HUES64 (cell line): Measurements from ENCODE around the gene KIR3DL1.
"Not testable (repeated sequence)": the region's sequence is repeated elsewhere in the genome, so short reads cannot be mapped to it uniquely, and the experiment has no call there.

Experiments used
- H3K27ac ChIP-seq: 2 replicates; pipeline ENCODE4 v1.7.0; 2013; ENCODE audit warnings: low read depth, low read length, inconsistent platforms
- H3K27me3 ChIP-seq: 2 replicates; pipeline ENCODE4 v1.6.1; 2013; ENCODE audit warnings: mild to moderate bottlenecking, low read length; ENCODE audit not compliant: insufficient read depth
- H3K36me3 ChIP-seq: 2 replicates; pipeline ENCODE4 v1.6.1; 2013; ENCODE audit warnings: mild to moderate bottlenecking, low read length; ENCODE audit not compliant: insufficient read depth
- H3K4me1 ChIP-seq: 2 replicates; pipeline ENCODE4 v1.6.1; 2013; ENCODE audit warnings: mild to moderate bottlenecking, low read length, moderate library complexity; ENCODE audit not compliant: insufficient read depth
- H3K4me3 ChIP-seq: 2 replicates; pipeline ENCODE4 v1.5.1; 2013; ENCODE audit warnings: mild to moderate bottlenecking, low read length, moderate library complexity
- H3K9ac ChIP-seq: 2 replicates; pipeline ENCODE4 v1.6.1; 2013; ENCODE audit warnings: mild to moderate bottlenecking, low read depth, low read length
- H3K9me3 ChIP-seq: 2 replicates; pipeline ENCODE4 v1.6.1; 2013; ENCODE audit warnings: low read depth, low read length; ENCODE audit not compliant: insufficient read depth
- WGBS: fragments of 150-250, 120-280 bp; methylation state at CpG from one replicate; pipeline ENCODE4 v1.1.7; 2013; ENCODE audit warnings: missing lambda C conversion rate; 5-methylcytosine and 5-hydroxymethylcytosine counted together

The KIR3DL1 gene

GRCh38 chr19:54855241-54855640 lies 39.0 kb downstream of the KIR3DL1 start:
- H3K36me3 ChIP-seq, H3K27ac ChIP-seq, H3K4me1 ChIP-seq, H3K27me3 ChIP-seq, H3K4me3 ChIP-seq, H3K9ac ChIP-seq: not testable (repeated sequence)
- WGBS: 65% methylated on average over 1 of the region's 1 CpG
- H3K9me3 ChIP-seq: peaks cover 57% of the 10 kb centered on the region

GRCh38 chr19:54858476-54858875 lies 42.2 kb downstream of the KIR3DL1 start:
- H3K27me3 ChIP-seq, H3K4me3 ChIP-seq, H3K4me1 ChIP-seq, H3K27ac ChIP-seq, H3K36me3 ChIP-seq, H3K9ac ChIP-seq: not testable (repeated sequence)
- WGBS: 100% methylated on average over 1 of the region's 3 CpGs
- H3K9me3 ChIP-seq: peaks cover 35% of the 10 kb centered on the region

DNA sequence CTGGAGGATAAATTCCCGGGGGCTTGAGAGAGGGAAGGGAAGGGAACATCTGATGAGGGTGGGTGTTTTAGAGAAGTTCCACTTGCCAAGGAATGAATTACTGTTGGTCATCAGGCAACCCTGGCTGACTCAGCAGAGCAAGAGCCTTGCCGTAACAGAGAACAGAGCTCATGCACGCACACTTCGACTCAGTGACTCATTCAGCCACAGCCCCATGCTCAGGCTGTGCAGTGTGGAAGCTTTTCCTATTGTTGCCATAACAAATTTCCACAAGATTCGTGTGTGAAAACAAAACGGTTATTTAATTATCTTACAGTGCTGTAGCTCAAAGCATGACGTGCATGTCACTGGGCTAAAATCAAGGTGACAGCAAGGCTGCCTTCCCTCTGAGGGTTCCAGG lies 43.2 kb downstream of the KIR3DL1 start:
- H3K9me3 ChIP-seq: peaks cover 27% of the 10 kb centered on the region
- not testable (repeated sequence) for H3K9ac ChIP-seq, H3K4me3 ChIP-seq, H3K27me3 ChIP-seq, H3K36me3 ChIP-seq, H3K27ac ChIP-seq, H3K4me1 ChIP-seq
- WGBS: 87% methylated on average over 7 of the region's 7 CpGs

GRCh38 chr19:54863459-54863858 lies 47.2 kb downstream of the KIR3DL1 start:
- H3K9me3 ChIP-seq: peaks cover 31% of the 10 kb centered on the region
- H3K4me3 ChIP-seq, H3K4me1 ChIP-seq, H3K36me3 ChIP-seq, H3K9ac ChIP-seq, H3K27me3 ChIP-seq, H3K27ac ChIP-seq: not testable (repeated sequence)
- WGBS: no CpG with 5 or more reads among the region's 3 CpGs

GRCh38 chr19:54871696-54872095 lies 55.4 kb downstream of the KIR3DL1 start:
- no peaks in the 10 kb centered on the region for H3K36me3 ChIP-seq
- no peak overlapping the region for H3K9ac ChIP-seq
- no peak overlapping the region for H3K27ac ChIP-seq
- no peaks in the 10 kb centered on the region; the same call in 1 of the 2 replicates for H3K27me3 ChIP-seq
- peaks cover 12% of the 10 kb centered on the region; the same call in 1 of the 2 replicates for H3K9me3 ChIP-seq
- no peaks in the 10 kb centered on the region for H3K4me1 ChIP-seq
- WGBS: 87% methylated on average over 3 of the region's 3 CpGs
- no peak overlapping the region for H3K4me3 ChIP-seq

GRCh38 chr19:54873990-54874389 lies 57.7 kb downstream of the KIR3DL1 start, which contains the start of gene FCAR:
TSS of gene FCAR (plus strand) at chr19:54874235. CDS start at chr19:54874290, 55 bp downstream.
- H3K36me3 ChIP-seq: no peaks in the 10 kb centered on the region
- H3K4me3 ChIP-seq: no peak within 1 kb of the TSS
- 77% methylated on average over 8 of the region's 8 CpGs for WGBS
- H3K4me1 ChIP-seq: no peaks in the 10 kb centered on the region
- no peak within 1 kb of the TSS for H3K27ac ChIP-seq
- H3K27me3 ChIP-seq: no peaks in the 10 kb centered on the region; the same call in 1 of the 2 replicates
- no peaks in the 10 kb centered on the region for H3K9me3 ChIP-seq
- H3K9ac ChIP-seq: no peak within 1 kb of the TSS

DNA sequence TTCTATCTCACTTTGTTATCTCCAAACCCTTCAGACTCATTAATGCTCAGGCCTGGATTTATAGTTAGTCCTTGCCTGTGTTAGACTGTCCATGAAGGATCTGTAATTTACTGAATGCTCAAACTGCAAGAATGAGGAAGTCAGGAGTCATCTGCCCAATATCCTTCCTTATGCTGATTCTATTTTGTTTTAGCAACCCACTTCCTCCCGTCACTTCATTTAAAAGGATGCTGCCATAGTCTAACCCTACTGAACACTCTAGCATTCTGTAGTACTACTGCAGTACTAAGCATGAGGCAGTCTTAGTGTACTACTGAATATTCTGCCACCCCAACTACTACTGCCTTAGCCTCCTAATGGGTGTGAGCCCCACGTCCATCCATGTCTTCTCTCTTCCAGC lies 59.2 kb downstream of the KIR3DL1 start:
- H3K27ac ChIP-seq: no peak overlapping the region
- H3K27me3 ChIP-seq: no peaks in the 10 kb centered on the region; the same call in 1 of the 2 replicates
- no peaks in the 10 kb centered on the region for H3K36me3 ChIP-seq
- H3K4me3 ChIP-seq: no peak overlapping the region
- no peaks in the 10 kb centered on the region for H3K4me1 ChIP-seq
- 55% methylated on average over 2 of the region's 2 CpGs for WGBS
- no peak overlapping the region for H3K9ac ChIP-seq
- no peaks in the 10 kb centered on the region for H3K9me3 ChIP-seq

- 90% methylated on average over 3 of the region's 3 CpGs for WGBS
- Histone ChIP-seq H3K27me3 (no peaks in the 10 kb centered on the region; the same call in 1 of the 2 replicates), H3K27ac (no peak overlapping the region), H3K36me3 (no peaks in the 10 kb centered on the region), H3K9ac (no peak overlapping the region), H3K4me3 (no peak overlapping the region), H3K9me3 (no peaks in the 10 kb centered on the region), H3K4me1 (no peaks in the 10 kb centered on the region)
These were observed 61.2 kb downstream of the KIR3DL1 start for GRCh38 chr19:54877471-54877870.
